ENCODE results near the gene TMEM179. TPM values are rescaled to one million over a fixed set of nuclear protein-coding genes. Genes with fewer than 3 reads are reported as not detected.

TMEM179 gene
- total RNA-seq, 1 donor from 2014 or later, result not detected

- DNase-seq, result peak; percentile 50
- H3K9me3 ChIP-seq, result no peaks in the 10 kb centered on the region
- peaks cover 31% of the 10 kb centered on the region for H3K27me3 ChIP-seq
- H3K4me1 ChIP-seq, result no peaks in the 10 kb centered on the region
- no peak for ATAC-seq
- no peak for TF ChIP-seq CTCF (IDR thresholded peaks at IDR 0.05)
- intact Hi-C loops (cut with DNase I), result no loop called here
- no peaks in the 10 kb centered on the region for H3K36me3 ChIP-seq
- no peak overlapping the region for H3K4me3 ChIP-seq
- H3K27ac ChIP-seq, result no peak overlapping the region
Measured at GRCh38 chr14:104596927-104597351, 7.6 kb downstream of the TMEM179 start.

GRCh38 chr14:104596451-104596918, 8.1 kb downstream of the TMEM179 start:
- ATAC-seq (no peak), DNase-seq (peak; percentile 43)
- Histone ChIP-seq H3K36me3 (no peaks in the 10 kb centered on the region), H3K4me1 (no peaks in the 10 kb centered on the region), H3K4me3 (no peak overlapping the region), H3K27ac (no peak overlapping the region), H3K9me3 (no peaks in the 10 kb centered on the region), H3K27me3 (peaks cover 26% of the 10 kb centered on the region)
- intact Hi-C loops (cut with DNase I), result no loop called here
- TF ChIP-seq CTCF (IDR thresholded peaks at IDR 0.05), result no peak

GRCh38 chr14:104595911-104596450, 8.6 kb downstream of the TMEM179 start:
- H3K9me3 ChIP-seq, result no peaks in the 10 kb centered on the region
- DNase-seq (peak; percentile 50), ATAC-seq (no peak)
- H3K4me1 ChIP-seq, result no peaks in the 10 kb centered on the region
- TF ChIP-seq CTCF (IDR thresholded peaks at IDR 0.05), result no peak
- H3K27me3 ChIP-seq, result peaks cover 21% of the 10 kb centered on the region
- no peaks in the 10 kb centered on the region for H3K36me3 ChIP-seq
- intact Hi-C loops (cut with DNase I), result no loop called here
- no peak overlapping the region for H3K27ac ChIP-seq
- no peak overlapping the region for H3K4me3 ChIP-seq

DNA sequence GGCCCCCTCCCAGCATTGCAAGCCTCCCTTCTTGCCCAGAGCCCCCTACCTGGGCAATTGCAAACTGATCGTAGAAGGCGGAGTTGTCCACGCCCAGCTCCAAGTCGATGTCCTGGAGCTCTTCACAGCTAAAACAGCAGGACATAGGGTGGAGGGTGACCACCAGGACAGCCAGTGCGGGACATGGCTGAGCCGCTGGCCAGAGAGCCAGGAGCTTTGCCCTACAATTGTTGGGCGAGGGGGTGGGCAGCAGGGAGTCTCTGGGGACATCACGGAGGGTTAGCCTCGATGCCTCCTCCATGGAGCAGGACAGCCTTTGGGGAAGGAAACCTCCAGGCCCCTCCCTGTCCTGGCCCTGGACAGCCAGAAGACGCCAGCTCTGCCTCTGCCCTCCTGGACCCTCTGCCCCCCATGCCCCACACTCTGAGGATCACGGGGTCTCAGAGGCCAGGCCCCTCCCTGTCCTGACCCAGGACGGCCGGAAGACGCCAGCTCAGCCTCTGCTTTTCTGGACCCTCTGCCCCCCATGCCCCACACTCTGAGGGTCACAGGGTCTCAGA, 9.4 kb downstream of the TMEM179 start:
- no peak for ATAC-seq
- Histone ChIP-seq H3K27me3 (peaks cover 14% of the 10 kb centered on the region), H3K4me1 (no peaks in the 10 kb centered on the region), H3K27ac (no peak overlapping the region), H3K36me3 (no peaks in the 10 kb centered on the region), H3K4me3 (no peak overlapping the region), H3K9me3 (no peaks in the 10 kb centered on the region)
- intact Hi-C loops (cut with DNase I), result no loop called here
- no peak for DNase-seq
- no peak for TF ChIP-seq CTCF (IDR thresholded peaks at IDR 0.05)

DNA sequence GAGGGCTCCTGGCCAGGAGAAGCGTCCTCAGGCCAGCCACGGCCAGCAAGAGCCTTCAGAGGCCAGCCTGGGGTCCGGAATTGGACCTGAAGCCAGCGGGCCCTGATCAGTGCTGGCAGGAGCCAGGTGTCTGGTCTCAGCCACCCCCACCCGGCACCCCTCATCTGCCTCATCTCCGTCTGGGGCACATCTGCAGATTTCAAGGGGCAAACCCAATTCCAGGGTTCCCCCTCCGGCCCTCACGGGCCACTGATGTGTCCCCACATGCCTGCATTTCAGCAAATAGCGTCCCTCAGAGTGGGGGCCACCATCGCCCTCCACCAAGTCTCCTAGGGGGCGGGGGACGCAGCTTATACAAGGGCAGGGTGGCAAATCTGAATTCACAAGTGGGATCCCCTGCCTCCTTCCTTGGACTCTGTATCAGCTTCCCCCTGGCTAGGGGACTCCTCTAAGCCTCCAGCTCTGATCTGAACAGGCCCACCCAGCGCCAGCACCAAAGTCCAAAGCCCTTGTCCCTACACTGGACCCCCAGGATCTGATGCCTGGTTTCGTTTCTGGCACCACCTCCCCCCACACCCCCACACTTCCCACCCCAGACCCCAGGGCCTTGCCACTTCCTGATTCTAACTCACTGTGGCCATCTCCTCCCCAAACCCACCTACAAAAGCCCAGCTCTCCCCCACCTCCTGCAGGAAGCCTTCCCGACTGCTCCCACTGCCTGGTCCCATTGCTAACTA, 10.1 kb downstream of the TMEM179 start:
- TF ChIP-seq CTCF (IDR thresholded peaks at IDR 0.05), result no peak
- intact Hi-C loops (cut with DNase I), result no loop called here
- Histone ChIP-seq H3K27ac (no peak overlapping the region), H3K4me3 (no peak overlapping the region), H3K27me3 (peaks cover 9% of the 10 kb centered on the region), H3K4me1 (no peaks in the 10 kb centered on the region), H3K36me3 (no peaks in the 10 kb centered on the region), H3K9me3 (no peaks in the 10 kb centered on the region)
- ATAC-seq (no peak), DNase-seq (no peak)

Measured in upper lobe of right lung (tissue), 1 donor.